ENCODE measurements around the gene COG2.

GRCh38 chr1:230627767-230628166 lies 14.5 kb upstream of the COG2 start:
- no peak for TF ChIP-seq ZNF891 (CRISPR knock-in tag; IDR thresholded peaks at IDR 0.05)
- no peak for TF ChIP-seq PREB (CRISPR knock-in tag; IDR thresholded peaks at IDR 0.05)
- no peak for TF ChIP-seq HDAC2 (CRISPR knock-in tag; IDR thresholded peaks at IDR 0.05)
- TF ChIP-seq CREM (IDR thresholded peaks at IDR 0.05): no peak
- TF ChIP-seq CREM (CRISPR knock-in tag; IDR thresholded peaks at IDR 0.05): no peak
- no peak for TF ChIP-seq REL (CRISPR knock-in tag; conservative IDR thresholded peaks at IDR 0.05)
- TF ChIP-seq GMEB1 (CRISPR knock-in tag; IDR thresholded peaks at IDR 0.05; ENCODE audit: borderline replicate concordance): no peak
- no peak for TF ChIP-seq REPIN1 (CRISPR knock-in tag; IDR thresholded peaks at IDR 0.05; ENCODE audit: borderline replicate concordance, low read depth)
- TF ChIP-seq ZNF670 (CRISPR knock-in tag; IDR thresholded peaks at IDR 0.05; ENCODE audit: borderline replicate concordance): no peak
- no peak for TF ChIP-seq NFYB (CRISPR knock-in tag; IDR thresholded peaks at IDR 0.05)
- TF ChIP-seq SMC3 (IDR thresholded peaks at IDR 0.05; ENCODE audit: low read length): no peak
- no peak for TF ChIP-seq GRHL1 (CRISPR knock-in tag; conservative IDR thresholded peaks at IDR 0.05)
